ENCODE data around the gene CDH4. TPM values are rescaled to one million over a fixed set of nuclear protein-coding genes. Genes with fewer than 3 reads are reported as not detected.

CDH4 gene
- total RNA-seq, 4 donors from 2014 or later, result 0.13 to 0.38 (median 0.21) TPM; not detected in 1

DNA sequence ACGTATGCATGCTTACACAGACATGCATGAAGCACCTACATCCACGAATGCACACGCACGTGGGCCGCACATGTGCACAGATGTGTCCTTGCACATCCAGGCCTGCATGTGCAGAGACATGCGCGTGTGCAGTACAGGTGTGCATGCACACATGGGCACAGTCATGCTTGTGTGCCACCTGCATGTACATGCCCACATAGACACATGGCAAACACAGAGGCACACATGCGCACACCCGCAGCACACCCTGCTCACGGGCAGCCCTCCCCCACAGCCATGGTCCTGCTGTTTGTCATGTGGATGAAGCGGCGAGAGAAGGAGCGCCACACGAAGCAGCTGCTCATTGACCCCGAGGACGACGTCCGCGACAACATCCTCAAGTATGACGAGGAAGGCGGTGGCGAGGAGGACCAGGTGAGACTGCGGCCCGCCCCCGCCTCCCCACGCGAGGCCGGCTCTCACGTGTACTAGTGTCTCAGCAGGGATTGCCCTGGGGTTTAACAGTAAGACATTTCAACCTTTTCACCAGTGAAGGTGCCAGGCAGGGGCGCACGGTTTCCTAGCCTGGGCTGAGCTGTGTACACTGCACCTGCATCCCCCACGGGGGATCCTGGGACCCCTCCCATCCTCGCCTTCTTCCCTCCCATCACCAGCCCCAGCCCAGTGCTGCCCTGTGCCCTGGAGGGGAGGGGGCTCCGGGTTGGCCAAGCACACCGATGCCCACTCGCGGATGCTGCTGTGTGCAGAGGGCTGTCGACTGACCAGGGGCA is 680.8 kb downstream of the CDH4 start:
- intact Hi-C loops (cut with DNase I), result no loop called here
- no peak for DNase-seq
- 85 to 91% methylated on average over 12 to 15 of the region's 38 CpGs for WGBS, 2 donors
- H3K4me3 ChIP-seq, result no peak overlapping the region
- TF ChIP-seq POLR2A (IDR thresholded peaks at IDR 0.05), result no peak
- TF ChIP-seq, protein P1, sequence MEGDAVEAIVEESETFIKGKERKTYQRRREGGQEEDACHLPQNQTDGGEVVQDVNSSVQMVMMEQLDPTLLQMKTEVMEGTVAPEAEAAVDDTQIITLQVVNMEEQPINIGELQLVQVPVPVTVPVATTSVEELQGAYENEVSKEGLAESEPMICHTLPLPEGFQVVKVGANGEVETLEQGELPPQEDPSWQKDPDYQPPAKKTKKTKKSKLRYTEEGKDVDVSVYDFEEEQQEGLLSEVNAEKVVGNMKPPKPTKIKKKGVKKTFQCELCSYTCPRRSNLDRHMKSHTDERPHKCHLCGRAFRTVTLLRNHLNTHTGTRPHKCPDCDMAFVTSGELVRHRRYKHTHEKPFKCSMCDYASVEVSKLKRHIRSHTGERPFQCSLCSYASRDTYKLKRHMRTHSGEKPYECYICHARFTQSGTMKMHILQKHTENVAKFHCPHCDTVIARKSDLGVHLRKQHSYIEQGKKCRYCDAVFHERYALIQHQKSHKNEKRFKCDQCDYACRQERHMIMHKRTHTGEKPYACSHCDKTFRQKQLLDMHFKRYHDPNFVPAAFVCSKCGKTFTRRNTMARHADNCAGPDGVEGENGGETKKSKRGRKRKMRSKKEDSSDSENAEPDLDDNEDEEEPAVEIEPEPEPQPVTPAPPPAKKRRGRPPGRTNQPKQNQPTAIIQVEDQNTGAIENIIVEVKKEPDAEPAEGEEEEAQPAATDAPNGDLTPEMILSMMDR (IDR thresholded peaks at IDR 0.05), result no peak
- no peaks in the 10 kb centered on the region for H3K36me3 ChIP-seq
- no peaks in the 10 kb centered on the region for H3K9me3 ChIP-seq
- H3K4me1 ChIP-seq, result no peaks in the 10 kb centered on the region
- H3K27ac ChIP-seq, result no peak overlapping the region
- H3K27me3 ChIP-seq, result peaks cover 0 to 43% (median 0%) of the 10 kb centered on the region in 4 donors

GRCh38 chr20:61933481-61933950 is 681.5 kb downstream of the CDH4 start:
- DNase-seq, result no peak
- Histone ChIP-seq H3K27ac (no peak overlapping the region), H3K9me3 (no peaks in the 10 kb centered on the region), H3K4me1 (no peaks in the 10 kb centered on the region), H3K36me3 (no peaks in the 10 kb centered on the region), H3K27me3 (peaks cover 0 to 49% (median 0%) of the 10 kb centered on the region in 4 donors), H3K4me3 (no peak overlapping the region)
- intact Hi-C loops (cut with DNase I), result no loop called here
- 62% methylated on average over 2 of the region's 17 CpGs; no CpG with 5 or more reads in 1 of the 2 donors for WGBS, 2 donors
- TF ChIP-seq, protein P1 (IDR thresholded peaks at IDR 0.05), result no peak
- no peak for TF ChIP-seq POLR2A (IDR thresholded peaks at IDR 0.05)

DNA sequence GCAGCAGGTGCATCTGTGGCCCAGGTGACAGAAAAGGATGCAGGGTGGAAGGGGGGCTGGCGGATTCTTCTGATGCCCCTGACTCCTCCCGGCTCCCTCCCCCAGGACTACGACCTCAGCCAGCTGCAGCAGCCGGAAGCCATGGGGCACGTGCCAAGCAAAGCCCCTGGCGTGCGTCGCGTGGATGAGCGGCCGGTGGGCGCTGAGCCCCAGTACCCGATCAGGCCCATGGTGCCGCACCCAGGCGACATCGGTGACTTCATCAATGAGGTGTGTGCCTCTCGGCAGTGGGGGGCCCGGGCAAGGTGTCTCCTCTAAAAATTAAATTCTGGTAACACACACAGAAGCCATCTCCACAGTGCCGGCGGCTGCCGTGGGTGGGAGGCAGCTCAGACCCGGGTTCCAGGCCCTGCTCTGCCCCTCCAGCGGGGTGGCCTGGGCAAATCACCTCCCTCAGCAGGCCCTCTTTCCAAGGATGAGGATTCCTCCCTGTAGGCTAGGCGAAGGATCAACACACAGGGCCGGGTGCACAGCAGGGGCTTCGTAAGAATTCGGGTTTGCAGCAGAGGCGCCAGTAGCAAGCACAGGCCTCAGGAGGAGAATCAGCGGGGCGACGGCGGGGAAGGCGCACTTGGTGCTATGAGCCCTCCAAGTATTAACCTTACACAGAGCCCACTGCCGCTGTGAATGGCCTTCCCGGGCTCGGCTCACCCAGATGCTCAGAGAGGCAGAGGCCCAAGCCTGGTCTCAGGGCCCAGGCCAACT is 682.1 kb downstream of the CDH4 start:
- Histone ChIP-seq H3K4me1 (no peaks in the 10 kb centered on the region), H3K4me3 (no peak overlapping the region), H3K27ac (no peak overlapping the region), H3K36me3 (no peaks in the 10 kb centered on the region), H3K27me3 (peaks cover 0 to 54% (median 0%) of the 10 kb centered on the region in 4 donors), H3K9me3 (no peaks in the 10 kb centered on the region)
- TF ChIP-seq, protein P1 (IDR thresholded peaks at IDR 0.05), result no peak
- TF ChIP-seq POLR2A (IDR thresholded peaks at IDR 0.05), result no peak
- no peak for DNase-seq
- intact Hi-C loops (cut with DNase I), result no loop called here
- WGBS, 2 donors, result 88% methylated on average over 10 of the region's 36 CpGs; no CpG with 5 or more reads in 1 of the 2 donors

DNA sequence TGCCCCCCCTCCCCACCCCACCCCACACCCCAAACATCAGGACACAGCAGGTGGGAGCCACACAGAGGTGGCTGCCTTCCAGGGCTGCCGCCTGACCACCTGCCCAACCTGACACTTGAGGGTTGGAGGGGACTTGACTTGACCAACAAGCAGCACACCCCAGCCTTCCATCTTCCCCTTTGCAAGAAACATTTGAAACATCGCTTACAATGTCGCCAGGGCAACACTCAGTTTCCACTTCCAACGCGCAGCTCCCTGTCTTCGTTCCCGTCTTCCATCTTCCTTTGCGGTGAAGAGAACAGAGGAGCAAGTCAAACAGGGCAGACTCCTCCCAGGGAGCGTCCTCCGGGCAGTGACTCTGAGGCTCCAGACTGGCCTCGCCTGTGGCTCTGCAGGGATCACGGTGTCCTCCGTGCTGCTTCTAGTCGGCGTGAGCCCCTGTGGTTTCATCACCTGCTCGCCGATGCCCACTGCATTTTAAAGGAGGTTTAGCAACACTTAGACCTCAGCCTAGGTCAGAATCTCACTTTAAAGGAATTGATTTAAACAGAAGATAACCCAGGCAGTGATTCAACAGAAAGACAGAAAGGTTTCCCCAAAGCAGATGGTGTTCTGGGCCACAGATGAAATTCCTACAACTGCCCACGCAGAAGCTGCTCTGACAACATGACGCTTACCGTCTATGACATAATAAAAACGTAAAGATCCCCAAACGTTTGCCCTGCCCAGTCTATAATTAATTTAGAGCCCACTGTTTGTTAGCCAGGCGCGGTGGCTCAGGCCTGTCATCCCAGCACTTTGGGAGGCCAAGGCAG is 682.9 kb downstream of the CDH4 start:
- no peak overlapping the region for H3K27ac ChIP-seq
- no peaks in the 10 kb centered on the region for H3K4me1 ChIP-seq
- WGBS, 2 donors, result 45 to 73% methylated on average over 10 to 18 of the region's 24 CpGs
- peaks cover 0 to 54% (median 0%) of the 10 kb centered on the region in 4 donors for H3K27me3 ChIP-seq
- no peak for TF ChIP-seq POLR2A (IDR thresholded peaks at IDR 0.05)
- TF ChIP-seq, protein P1 (IDR thresholded peaks at IDR 0.05), result no peak
- intact Hi-C loops (cut with DNase I), result no loop called here
- DNase-seq, result no peak
- H3K9me3 ChIP-seq, result no peaks in the 10 kb centered on the region
- H3K36me3 ChIP-seq, result no peaks in the 10 kb centered on the region
- H3K4me3 ChIP-seq, result no peak overlapping the region
